ENCODE measurements around the gene LY6G5C.

- no peak for TF ChIP-seq REST (IDR thresholded peaks at IDR 0.05; ENCODE audit: unreplicated experiment)
- no peak for TF ChIP-seq CTCF (conservative IDR thresholded peaks at IDR 0.05; ENCODE audit: low read depth in 2 of 2)
- no peak for TF ChIP-seq EZH2 (IDR thresholded peaks at IDR 0.05; ENCODE audit: low read depth, unreplicated experiment)
- no peak for TF ChIP-seq EZH2phosphoT487 (IDR thresholded peaks at IDR 0.05; ENCODE audit: unreplicated experiment)
- no peak for TF ChIP-seq POLR2AphosphoS5 (IDR thresholded peaks at IDR 0.05; ENCODE audit: low read depth)
- TF ChIP-seq CREB1 (CRISPR knock-in tag; IDR thresholded peaks at IDR 0.05; ENCODE audit: low read depth) = no peak
These were observed 34.4 kb upstream of the LY6G5C start, which contains the start of gene LY6G6D for GRCh38 chr6:31715022-31715958.

All from GM23338 (cell line).